T-helper 1 cell treated with Interleukin-12 subunit alpha and Interleukin-12 subunit beta and Interleukin-4 antibody, amounts not matched to agents 30 ng/mL and 1 ng/mL, for 36 hours (primary cell): ENCODE measurements around the gene EZH1. TPM values are rescaled to one million over a fixed set of nuclear protein-coding genes. Genes with fewer than 3 reads are reported as not detected.

Experiments used
- intact Hi-C: fragments of 100-400 bp; cut with micrococcal nuclease; formaldehyde crosslinking; loops from one replicate; pipeline ENCODE4 v1.15.1; 2024
- total RNA-seq: library from RNA; stranded (reverse); gene quantifications from 2 replicates; pipeline ENCODE4 v1.2.3, GENCODE V29; 2022

Gene EZH1
- total RNA-seq, 1 donor from 2014 or later: 54.7 TPM

- intact Hi-C loops: no loop called here
Observed at GRCh38 chr17:42725143-42725542, 19.7 kb downstream of the EZH1 start.

DNA sequence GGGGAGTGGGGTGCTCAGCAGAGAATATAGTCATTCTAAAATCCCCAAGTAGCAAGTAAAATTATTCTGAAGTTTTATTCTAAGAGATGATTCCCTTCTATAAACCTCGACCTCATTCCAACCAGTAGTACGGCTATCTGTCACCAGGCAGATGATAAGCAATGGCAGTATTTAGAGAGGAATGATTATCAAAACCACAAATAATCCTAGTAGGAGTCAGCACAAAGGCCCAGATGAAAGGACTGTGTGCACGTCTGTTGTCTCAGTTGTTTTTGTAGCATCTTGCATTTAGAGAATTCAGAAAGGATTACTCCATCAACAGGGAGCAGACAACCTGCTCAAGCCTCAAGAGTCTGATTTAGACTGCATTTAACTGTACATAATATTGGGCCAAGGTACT is 21.2 kb downstream of the EZH1 start:
- intact Hi-C loops: no loop called here

DNA sequence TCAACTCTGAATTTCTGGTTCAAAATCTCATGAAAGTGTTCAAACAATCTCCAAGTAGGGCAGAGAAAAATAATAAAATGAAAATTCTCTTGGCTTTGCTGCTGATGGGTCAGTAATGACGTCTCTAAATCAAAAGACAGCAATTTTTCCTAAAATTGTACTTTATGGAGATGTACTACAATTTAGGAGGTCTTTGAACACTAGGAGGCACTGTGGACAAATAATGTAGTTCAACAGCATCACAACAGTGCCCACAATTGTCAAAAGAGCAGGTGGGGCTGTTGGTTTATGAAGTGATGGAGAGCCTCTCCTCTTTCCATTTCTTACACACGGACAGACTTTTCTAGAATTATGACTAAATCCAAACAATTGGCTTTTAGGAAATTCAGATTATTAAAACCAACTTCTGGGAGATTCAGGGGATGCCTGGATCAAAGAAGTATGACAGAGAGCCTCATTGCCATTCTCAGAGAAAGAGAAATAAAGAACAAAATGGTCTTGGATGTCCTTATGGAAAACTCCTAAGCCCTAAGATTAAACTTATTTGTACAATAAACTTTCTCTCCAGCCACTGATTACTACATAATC is 23.8 kb downstream of the EZH1 start:
- intact Hi-C loops: loop anchor here (1.0 kb wide), 5 partner anchors 24 to 208 kb away; partner anchors contain the start of genes BECN1 and EZH1

GRCh38 chr17:42709561-42709960 is 35.3 kb downstream of the EZH1 start:
- intact Hi-C loops: no loop called here

- intact Hi-C loops: no loop called here
Observed at GRCh38 chr17:42708588-42708987, 36.3 kb downstream of the EZH1 start.

DNA sequence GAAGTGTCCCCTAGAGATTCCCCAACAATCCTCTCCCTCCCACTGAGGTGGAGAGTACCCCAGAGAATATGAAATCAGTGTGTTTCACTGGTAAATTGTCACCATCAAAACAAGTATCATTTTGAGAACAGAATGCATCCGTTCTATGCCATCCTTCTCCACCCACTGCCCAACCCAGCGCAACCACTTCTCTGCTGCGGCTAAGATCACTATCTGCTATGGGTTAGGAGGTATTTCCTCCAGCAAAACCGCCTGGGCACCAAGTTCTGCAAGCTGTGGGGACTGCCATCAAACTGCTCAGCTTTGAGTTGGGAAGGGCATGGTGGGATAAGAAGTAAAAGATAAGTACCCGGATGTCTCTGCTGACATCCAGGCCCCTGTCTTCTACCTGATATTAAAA is 38.1 kb downstream of the EZH1 start:
- intact Hi-C loops: no loop called here

- intact Hi-C loops: no loop called here
Observed at GRCh38 chr17:42704837-42705494, 39.9 kb downstream of the EZH1 start.

DNA sequence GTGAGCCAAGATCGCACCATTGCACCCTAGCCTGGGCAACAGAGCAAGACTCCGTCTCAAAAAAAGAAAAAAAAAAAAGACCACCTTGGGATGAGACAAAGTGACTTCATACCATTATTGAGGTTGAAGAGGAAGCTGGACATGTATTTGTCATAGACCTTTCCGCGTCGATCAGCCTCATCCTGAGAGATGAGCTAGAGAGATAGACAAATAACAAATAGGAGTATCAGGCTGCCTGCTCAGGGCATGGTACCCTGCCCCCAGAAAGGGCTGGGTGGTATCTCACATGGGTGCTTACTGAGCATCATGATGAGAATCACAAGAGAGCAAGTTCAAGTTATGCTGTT is 40.4 kb downstream of the EZH1 start:
- intact Hi-C loops: no loop called here

DNA sequence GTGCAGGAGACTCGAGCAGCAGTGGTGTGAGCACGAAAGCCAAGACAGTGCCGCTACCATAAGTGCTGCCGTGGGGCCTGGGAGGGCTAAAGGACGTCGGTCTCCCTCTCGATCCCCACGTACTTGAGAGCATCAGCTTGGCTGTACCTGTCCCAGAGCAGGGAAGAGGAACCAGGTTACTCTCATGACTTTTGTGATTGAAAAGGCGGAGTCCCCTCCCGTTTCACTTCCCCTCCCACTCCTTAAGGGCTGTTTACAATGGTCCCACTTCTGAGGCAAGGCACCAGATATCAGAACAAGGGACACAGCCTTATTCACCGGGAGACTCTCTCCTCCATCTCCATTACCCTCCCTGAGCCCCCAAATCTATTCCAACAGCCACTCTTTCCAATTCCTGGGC is 42.4 kb downstream of the EZH1 start:
- intact Hi-C loops: no loop called here

DNA sequence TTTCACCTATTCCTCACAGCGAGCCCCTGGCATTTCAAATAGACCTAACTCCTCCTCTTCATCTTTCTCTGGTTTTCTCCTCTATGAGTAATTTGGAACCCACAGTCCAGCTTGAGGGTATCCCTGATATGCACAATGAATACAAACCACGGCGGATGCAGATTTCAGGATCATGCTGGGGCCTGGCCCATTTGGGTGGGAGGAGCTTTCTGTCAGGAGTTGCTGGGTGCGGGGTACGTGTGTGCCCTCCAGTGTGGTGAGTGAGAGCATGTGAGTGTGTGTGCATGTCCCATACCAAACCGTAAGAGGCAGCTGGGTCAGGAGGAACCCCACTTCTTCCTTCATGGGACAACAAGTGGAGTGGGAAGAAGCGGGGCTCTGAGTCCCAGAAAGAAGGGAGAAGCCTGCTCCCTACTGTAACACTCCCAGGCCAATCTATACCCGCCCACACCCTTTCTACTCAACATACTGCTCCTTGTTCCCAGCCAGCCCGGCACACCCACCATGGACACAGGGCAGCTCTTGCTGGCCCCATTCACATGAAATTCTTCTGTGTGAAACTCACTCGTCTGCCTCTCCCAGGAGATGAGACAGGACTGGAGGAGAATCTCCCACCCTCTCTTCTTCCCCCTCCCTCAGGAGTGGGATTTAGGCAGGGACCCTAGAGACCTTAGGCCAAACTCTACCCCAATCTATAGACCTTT is 44.1 kb downstream of the EZH1 start:
- intact Hi-C loops: no loop called here

- intact Hi-C loops: no loop called here
Observed at GRCh38 chr17:42699415-42699740, 45.5 kb downstream of the EZH1 start.

GRCh38 chr17:42698736-42699414 is 46.0 kb downstream of the EZH1 start:
- intact Hi-C loops: no loop called here

- intact Hi-C loops: no loop called here
Observed at GRCh38 chr17:42697108-42697811, 47.6 kb downstream of the EZH1 start.

DNA sequence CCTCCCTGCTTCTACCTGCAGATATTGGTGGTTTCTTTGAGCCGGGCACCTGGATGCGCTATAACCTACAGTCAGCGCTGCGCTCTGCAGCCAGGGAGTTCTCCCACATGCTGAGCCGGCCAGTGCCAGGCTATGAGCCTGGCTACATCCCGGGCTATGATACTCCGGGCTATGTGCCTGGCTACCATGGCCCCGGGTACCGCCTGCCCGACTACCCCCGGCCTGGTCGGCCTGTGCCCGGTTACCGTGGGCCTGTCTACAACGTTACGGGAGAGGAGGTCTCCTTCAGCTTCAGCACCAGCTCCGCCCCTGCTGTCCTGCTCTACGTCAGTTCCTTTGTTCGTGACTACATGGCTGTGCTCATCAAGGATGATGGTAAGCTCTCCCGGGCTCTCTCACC is 49.3 kb downstream of the EZH1 start:
- intact Hi-C loops: no loop called here

DNA sequence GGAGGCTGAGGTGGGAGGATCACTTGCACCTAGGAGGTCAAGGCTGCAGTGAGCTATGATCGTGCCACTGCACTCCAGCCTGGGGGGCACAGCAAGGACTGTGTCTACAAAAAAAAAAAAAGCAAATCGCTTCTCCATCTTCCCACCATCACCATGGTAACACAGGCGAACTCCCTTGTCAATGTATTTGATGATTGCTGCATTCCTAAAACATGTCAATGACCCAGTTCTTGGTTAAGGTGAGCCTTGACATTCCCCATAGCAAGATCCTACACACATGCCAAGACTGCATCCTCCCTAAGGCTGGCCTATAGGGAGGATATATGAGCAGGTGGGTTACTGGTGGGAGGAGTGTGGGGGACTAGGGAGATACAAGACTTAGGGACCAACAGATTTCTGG is 50.3 kb downstream of the EZH1 start:
- intact Hi-C loops: loop anchor here (5.0 kb wide), 1 partner anchor 217 kb away; no protein-coding TSS in a partner anchor

- intact Hi-C loops: loop anchor here (5.0 kb wide), 1 partner anchor 215 kb away; no protein-coding TSS in a partner anchor
Observed at GRCh38 chr17:42692489-42692888, 52.4 kb downstream of the EZH1 start.

GRCh38 chr17:42691021-42691545 is 53.8 kb downstream of the EZH1 start:
- intact Hi-C loops: loop anchor here (5.0 kb wide), 1 partner anchor 214 kb away; no protein-coding TSS in a partner anchor

DNA sequence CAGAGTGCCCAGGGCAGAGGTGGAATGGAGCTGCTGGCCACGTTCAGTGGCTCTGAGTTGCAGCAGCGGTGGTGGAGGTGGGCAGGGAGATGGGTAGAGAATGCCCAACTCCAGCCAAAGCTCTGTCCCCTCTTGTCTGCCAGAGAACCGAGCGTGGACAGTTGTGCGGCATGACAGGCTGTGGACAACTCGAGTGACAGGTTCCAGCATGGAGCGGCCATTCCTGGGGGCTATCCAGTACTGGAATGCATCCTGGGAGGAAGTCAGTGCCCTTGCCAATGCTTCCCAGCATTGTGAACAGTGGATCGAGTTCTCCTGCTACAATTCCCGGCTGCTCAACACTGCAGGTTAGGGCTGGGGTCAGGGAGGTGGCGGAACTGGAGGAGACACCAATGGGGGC is 54.2 kb downstream of the EZH1 start:
- intact Hi-C loops: loop anchor here (5.0 kb wide), 1 partner anchor 213 kb away; no protein-coding TSS in a partner anchor

GRCh38 chr17:42687707-42688320 is 57.0 kb downstream of the EZH1 start:
- intact Hi-C loops: no loop called here

GRCh38 chr17:42686520-42687128 is 58.2 kb downstream of the EZH1 start:
- intact Hi-C loops: no loop called here
